GM19468 (cell line): ENCODE measurements around the gene FGGY.
"Not testable (repeated sequence)": the region's sequence is repeated elsewhere in the genome, so short reads cannot be mapped to it uniquely, and the experiment has no call there.

ENCODE experiments used
- ATAC-seq: cut with Tn5 transposase; IDR thresholded peaks from one replicate; pipeline ENCODE4 v1.9.1; 2021; ENCODE audit warnings: mild to moderate bottlenecking, moderate library complexity, moderate number of reproducible peaks; ENCODE audit not compliant: unreplicated experiment; ENCODE audit errors: extremely low read depth

FGGY gene

GRCh38 chr1:59342801-59343575, 46.1 kb downstream of the FGGY start:
- ATAC-seq, result no peak

- no peak for ATAC-seq
Measured at GRCh38 chr1:59343576-59343840, 46.6 kb downstream of the FGGY start.

GRCh38 chr1:59345221-59345620, 48.3 kb downstream of the FGGY start:
- no peak for ATAC-seq

- no peak for ATAC-seq
Measured at GRCh38 chr1:59346429-59346828, 49.5 kb downstream of the FGGY start.

- no peak for ATAC-seq
Measured at GRCh38 chr1:59349101-59349500, 52.2 kb downstream of the FGGY start.

GRCh38 chr1:59350521-59350920, 53.6 kb downstream of the FGGY start:
- no peak for ATAC-seq

GRCh38 chr1:59352065-59352464, 55.2 kb downstream of the FGGY start:
- ATAC-seq, result no peak

- no peak for ATAC-seq
Measured at GRCh38 chr1:59353453-59353852, 56.6 kb downstream of the FGGY start.

GRCh38 chr1:59354239-59354638, 57.3 kb downstream of the FGGY start:
- not testable (repeated sequence) for ATAC-seq

GRCh38 chr1:59354709-59355337, 57.9 kb downstream of the FGGY start:
- ATAC-seq, result no peak

GRCh38 chr1:59355361-59355760, 58.5 kb downstream of the FGGY start:
- ATAC-seq, result no peak

GRCh38 chr1:59356627-59357026, 59.7 kb downstream of the FGGY start:
- ATAC-seq, result no peak

- no peak for ATAC-seq
Measured at GRCh38 chr1:59357645-59358320, 60.9 kb downstream of the FGGY start.

- no peak for ATAC-seq
Measured at GRCh38 chr1:59359325-59359724, 62.4 kb downstream of the FGGY start.

- ATAC-seq, result no peak
Measured at GRCh38 chr1:59360170-59360569, 63.3 kb downstream of the FGGY start.

- no peak for ATAC-seq
Measured at GRCh38 chr1:59360729-59361128, 63.8 kb downstream of the FGGY start.

- ATAC-seq, result no peak
Measured at GRCh38 chr1:59361766-59362165, 64.9 kb downstream of the FGGY start.

GRCh38 chr1:59364037-59364436, 67.1 kb downstream of the FGGY start:
- ATAC-seq, result no peak

GRCh38 chr1:59366346-59366745, 69.5 kb downstream of the FGGY start:
- no peak for ATAC-seq

- ATAC-seq, result no peak
Measured at GRCh38 chr1:59367301-59368007, 70.6 kb downstream of the FGGY start.
